ENCODE measurements around the gene LDLRAD4. TPM values are rescaled to one million over a fixed set of nuclear protein-coding genes. Genes with fewer than 3 reads are reported as not detected.

LDLRAD4 gene
- total and polyA plus RNA-seq, 9 of the 15 experiments (the other 6 are each of a cell fraction or from before 2014, with no cell fraction given): 0.01 TPM; not detected in 8

GRCh38 chr18:13578400-13578799 lies 359.8 kb downstream of the LDLRAD4 start (continued):
- TF ChIP-seq, protein P1, sequence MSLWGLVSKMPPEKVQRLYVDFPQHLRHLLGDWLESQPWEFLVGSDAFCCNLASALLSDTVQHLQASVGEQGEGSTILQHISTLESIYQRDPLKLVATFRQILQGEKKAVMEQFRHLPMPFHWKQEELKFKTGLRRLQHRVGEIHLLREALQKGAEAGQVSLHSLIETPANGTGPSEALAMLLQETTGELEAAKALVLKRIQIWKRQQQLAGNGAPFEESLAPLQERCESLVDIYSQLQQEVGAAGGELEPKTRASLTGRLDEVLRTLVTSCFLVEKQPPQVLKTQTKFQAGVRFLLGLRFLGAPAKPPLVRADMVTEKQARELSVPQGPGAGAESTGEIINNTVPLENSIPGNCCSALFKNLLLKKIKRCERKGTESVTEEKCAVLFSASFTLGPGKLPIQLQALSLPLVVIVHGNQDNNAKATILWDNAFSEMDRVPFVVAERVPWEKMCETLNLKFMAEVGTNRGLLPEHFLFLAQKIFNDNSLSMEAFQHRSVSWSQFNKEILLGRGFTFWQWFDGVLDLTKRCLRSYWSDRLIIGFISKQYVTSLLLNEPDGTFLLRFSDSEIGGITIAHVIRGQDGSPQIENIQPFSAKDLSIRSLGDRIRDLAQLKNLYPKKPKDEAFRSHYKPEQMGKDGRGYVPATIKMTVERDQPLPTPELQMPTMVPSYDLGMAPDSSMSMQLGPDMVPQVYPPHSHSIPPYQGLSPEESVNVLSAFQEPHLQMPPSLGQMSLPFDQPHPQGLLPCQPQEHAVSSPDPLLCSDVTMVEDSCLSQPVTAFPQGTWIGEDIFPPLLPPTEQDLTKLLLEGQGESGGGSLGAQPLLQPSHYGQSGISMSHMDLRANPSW (CRISPR knock-in tag; IDR thresholded peaks at IDR 0.05): no peak
- TF ChIP-seq E2F6 (IDR thresholded peaks at IDR 0.05; ENCODE audit: borderline replicate concordance in 1 of 2, extremely low read depth in 1 of 2, insufficient read depth in 1 of 2, insufficient read length in 1 of 2, low read depth in 1 of 2, low read length in 1 of 2, poor library complexity in 1 of 2, severe bottlenecking in 1 of 2) (no peak), ZNF507 (tag; conservative IDR thresholded peaks at IDR 0.05) (no peak), BCOR (IDR thresholded peaks at IDR 0.05) (no peak)
- TF ChIP-seq, protein P2, sequence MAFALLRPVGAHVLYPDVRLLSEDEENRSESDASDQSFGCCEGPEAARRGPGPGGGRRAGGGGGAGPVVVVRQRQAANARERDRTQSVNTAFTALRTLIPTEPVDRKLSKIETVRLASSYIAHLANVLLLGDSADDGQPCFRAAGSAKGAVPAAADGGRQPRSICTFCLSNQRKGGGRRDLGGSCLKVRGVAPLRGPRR (CRISPR knock-in tag; IDR thresholded peaks at IDR 0.05): no peak

GRCh38 chr18:13579874-13580273 lies 361.3 kb downstream of the LDLRAD4 start:
- FAIRE-seq (no peak), DNase-seq (ENCODE audit: extremely low read depth in 1 of 4, low spot score in 3 of 4) (no peak), ATAC-seq (no peak)
- Histone ChIP-seq H3K4me2 (ENCODE audit: insufficient read depth, low read length) (no peak overlapping the region), H2AFZ (ENCODE audit: low read depth, low read length) (no peak overlapping the region), H3K4me3 (no peak overlapping the region), H3K9me1 (ENCODE audit: control insufficient read depth, insufficient read depth, low read length) (no peaks in the 10 kb centered on the region), H3K4me1 (replicated peaks in 1 of 2; ENCODE audit: control insufficient read depth in 2 of 2, insufficient read depth in 2 of 2, low read length in 2 of 2) (peaks cover 0 to 6% of the 10 kb centered on the region in 2 experiments; a peak in 3 of 5 replicates), H3K9me3 (replicated peaks; ENCODE audit: control insufficient read depth, insufficient read depth, low read depth, low read length) (no peaks in the 10 kb centered on the region), H3K79me2 (ENCODE audit: control insufficient read depth, insufficient read depth, low read length) (no peaks in the 10 kb centered on the region), H3K27me3 (ENCODE audit: control insufficient read depth in 2 of 2, insufficient read depth in 2 of 2, low read length in 2 of 2) (peaks cover 11 to 27% of the 10 kb centered on the region in 2 experiments; a peak in 4 of 5 replicates), H4K20me1 (replicated peaks; ENCODE audit: control insufficient read depth, insufficient read depth, low read length) (peaks cover 2% of the 10 kb centered on the region; the same call in 1 of the 2 replicates), H3K36me3 (ENCODE audit: control insufficient read depth, insufficient read depth, low read length) (no peaks in the 10 kb centered on the region), H3K27ac (ENCODE audit: extremely low read depth, low read depth, low read length) (no peak overlapping the region), H3K9ac (ENCODE audit: insufficient read depth in 1 of 2, low read depth in 2 of 2, low read length in 2 of 2) (no peak overlapping the region)
- intact Hi-C loops (cut with micrococcal nuclease): no loop called here
- CTCF ChIA-PET (ENCODE audit: low intra/inter-chr PET ratio): no interaction called here
- in situ Hi-C loops (cut with MboI): no loop called here
- WGBS (ENCODE audit: insufficient coverage, low coverage, missing lambda C conversion rate): 2% methylated on average over 3 of the region's 3 CpGs
- POLR2A ChIA-PET: no interaction called here
- BruUV-seq (replicated peaks): no TSS peak
- TF ChIP-seq HMGN3 (IDR thresholded peaks at IDR 0.05; ENCODE audit: borderline replicate concordance, extremely low read depth, insufficient read length, low read depth, low read length) (no peak), MTF1 (CRISPR knock-in tag; IDR thresholded peaks at IDR 0.05; ENCODE audit: borderline replicate concordance) (no peak), MED1 (CRISPR knock-in tag; IDR thresholded peaks at IDR 0.05; ENCODE audit: borderline replicate concordance) (no peak), TCFL5 (CRISPR knock-in tag; conservative IDR thresholded peaks at IDR 0.05) (no peak)
- TF ChIP-seq, protein P3, sequence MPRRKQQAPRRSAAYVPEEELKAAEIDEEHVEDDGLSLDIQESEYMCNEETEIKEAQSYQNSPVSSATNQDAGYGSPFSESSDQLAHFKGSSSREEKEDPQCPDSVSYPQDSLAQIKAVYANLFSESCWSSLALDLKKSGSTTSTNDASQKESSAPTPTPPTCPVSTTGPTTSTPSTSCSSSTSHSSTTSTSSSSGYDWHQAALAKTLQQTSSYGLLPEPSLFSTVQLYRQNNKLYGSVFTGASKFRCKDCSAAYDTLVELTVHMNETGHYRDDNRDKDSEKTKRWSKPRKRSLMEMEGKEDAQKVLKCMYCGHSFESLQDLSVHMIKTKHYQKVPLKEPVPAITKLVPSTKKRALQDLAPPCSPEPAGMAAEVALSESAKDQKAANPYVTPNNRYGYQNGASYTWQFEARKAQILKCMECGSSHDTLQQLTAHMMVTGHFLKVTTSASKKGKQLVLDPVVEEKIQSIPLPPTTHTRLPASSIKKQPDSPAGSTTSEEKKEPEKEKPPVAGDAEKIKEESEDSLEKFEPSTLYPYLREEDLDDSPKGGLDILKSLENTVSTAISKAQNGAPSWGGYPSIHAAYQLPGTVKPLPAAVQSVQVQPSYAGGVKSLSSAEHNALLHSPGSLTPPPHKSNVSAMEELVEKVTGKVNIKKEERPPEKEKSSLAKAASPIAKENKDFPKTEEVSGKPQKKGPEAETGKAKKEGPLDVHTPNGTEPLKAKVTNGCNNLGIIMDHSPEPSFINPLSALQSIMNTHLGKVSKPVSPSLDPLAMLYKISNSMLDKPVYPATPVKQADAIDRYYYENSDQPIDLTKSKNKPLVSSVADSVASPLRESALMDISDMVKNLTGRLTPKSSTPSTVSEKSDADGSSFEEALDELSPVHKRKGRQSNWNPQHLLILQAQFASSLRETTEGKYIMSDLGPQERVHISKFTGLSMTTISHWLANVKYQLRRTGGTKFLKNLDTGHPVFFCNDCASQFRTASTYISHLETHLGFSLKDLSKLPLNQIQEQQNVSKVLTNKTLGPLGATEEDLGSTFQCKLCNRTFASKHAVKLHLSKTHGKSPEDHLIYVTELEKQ (CRISPR knock-in tag; IDR thresholded peaks at IDR 0.05): no peak

All from K562 (cell line).